ENCODE results near the gene APBA2.

GRCh38 chr15:28900041-28900891 lies 14.5 kb downstream of the APBA2 start:
- TF ChIP-seq, protein P1, sequence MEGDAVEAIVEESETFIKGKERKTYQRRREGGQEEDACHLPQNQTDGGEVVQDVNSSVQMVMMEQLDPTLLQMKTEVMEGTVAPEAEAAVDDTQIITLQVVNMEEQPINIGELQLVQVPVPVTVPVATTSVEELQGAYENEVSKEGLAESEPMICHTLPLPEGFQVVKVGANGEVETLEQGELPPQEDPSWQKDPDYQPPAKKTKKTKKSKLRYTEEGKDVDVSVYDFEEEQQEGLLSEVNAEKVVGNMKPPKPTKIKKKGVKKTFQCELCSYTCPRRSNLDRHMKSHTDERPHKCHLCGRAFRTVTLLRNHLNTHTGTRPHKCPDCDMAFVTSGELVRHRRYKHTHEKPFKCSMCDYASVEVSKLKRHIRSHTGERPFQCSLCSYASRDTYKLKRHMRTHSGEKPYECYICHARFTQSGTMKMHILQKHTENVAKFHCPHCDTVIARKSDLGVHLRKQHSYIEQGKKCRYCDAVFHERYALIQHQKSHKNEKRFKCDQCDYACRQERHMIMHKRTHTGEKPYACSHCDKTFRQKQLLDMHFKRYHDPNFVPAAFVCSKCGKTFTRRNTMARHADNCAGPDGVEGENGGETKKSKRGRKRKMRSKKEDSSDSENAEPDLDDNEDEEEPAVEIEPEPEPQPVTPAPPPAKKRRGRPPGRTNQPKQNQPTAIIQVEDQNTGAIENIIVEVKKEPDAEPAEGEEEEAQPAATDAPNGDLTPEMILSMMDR (IDR thresholded peaks at IDR 0.05), result no peak
- TF ChIP-seq SIN3A (IDR thresholded peaks at IDR 0.05; ENCODE audit: borderline replicate concordance, insufficient read depth, low read depth, low read length), result no peak
